ENCODE results near the gene CAP2.
"Not testable (repeated sequence)": the region's sequence is repeated elsewhere in the genome, so short reads cannot be mapped to it uniquely, and the experiment has no call there.

The CAP2 gene

DNA sequence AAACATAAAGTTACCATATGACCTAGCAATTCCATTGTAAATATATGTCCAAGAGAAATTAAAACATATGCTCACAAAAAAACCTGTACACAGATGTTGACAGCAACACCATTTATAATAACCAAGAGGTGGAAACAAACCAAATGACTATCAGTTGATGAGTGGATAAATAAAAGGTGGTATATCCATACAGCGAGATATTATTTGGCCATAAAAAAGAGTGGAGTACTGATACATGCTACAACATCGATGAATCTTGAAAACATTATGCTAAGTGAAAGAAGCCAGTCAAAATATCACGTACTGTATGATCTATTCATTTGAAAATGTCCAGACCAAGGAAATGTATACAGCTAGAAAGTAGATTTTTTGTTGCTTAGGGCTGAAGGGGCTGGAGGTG is 2.9 kb downstream of the CAP2 start:
- DNase-seq (ENCODE audit: low read depth in 2 of 2): no peak

DNA sequence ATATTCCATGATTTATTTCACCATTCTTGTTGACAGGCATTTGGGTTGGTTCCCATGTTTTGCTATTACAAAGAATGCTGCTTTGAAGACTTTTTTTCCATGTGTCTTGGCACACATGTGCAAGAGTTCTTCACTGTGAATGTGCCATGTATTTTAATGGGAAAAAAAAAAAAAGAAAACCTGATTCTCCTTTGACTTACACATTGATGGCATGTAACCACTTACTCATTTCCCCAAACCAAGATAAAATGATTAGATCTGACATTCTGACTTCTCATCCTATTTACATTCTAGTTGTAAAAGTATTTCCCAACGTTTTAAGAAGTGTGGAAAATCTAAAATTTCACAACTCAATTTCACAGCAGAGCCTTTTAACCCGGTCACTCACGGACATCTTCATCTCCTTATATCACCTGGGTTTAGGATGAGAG is 4.4 kb downstream of the CAP2 start:
- no peak for DNase-seq (ENCODE audit: low read depth in 2 of 2)

DNA sequence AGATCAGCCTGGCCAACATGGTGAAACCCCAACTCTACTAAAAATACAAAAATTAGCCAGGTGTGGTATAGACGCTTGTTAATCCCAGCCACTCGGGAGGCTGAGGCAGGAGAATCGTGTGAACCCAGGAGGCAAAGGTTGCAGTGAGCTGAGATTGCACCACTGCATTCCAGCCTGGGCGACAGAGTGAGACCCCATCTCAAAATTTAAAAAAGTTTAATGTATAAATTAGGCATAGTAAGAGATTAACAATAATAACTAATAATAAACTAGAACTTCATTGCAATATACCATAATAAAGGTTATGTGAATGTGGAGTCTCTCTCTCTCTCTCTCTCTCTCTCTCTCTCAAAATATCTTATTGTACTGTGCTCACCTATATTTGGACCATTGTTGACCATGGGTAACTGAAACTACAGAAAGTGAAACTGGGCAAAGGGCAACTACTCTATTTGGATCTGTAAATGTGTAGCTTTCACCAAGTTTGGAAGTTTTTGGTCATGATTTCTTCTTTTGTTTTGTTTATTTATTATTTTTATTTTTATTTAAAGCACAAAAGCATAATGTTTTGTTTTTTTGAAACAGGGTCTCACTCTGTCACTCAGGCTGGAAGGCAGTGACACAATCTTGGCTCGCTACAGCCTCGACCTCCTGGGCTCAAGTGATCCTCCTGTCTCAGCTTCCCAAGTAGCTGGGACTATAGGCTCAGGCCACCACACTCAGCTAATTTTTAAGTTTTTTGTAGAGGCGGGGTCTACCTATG is 12.0 kb downstream of the CAP2 start:
- not testable (repeated sequence) for DNase-seq (ENCODE audit: low read depth in 2 of 2)

DNA sequence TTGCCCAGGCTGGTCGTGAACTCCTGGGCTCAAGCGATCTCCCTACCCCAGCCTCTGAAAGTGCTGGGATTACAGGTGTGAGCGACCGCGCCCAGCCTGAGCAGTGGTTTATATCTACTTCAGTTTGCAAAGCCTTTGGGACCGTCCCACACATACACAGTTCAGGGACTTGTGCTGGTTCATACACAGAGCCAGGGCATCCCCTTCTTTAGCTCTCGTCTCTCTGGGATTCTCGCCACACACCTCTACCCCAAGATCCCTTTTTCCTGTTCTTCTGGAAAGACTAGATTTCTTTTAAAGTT is 12.5 kb downstream of the CAP2 start:
- DNase-seq (ENCODE audit: low read depth in 2 of 2): no peak

DNA sequence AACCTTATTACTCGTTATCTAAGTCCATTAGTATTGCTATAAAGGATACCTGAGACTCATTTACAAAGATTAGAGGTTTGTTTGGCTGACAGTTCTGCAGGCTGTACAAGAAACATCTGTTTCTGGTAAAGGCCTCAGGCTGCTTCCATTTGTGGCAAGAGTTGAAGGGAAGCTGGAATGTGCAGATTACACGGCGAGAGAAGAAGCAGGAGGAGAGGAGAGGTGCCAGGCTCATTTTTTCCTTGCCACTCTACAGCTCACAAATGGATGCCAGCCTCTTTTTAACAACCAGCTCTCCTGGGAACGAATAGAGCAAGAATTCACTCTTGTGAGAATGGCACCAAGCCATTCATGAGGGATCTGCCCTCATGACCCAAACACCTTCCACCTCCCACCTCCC is 14.7 kb downstream of the CAP2 start:
- no peak for DNase-seq (ENCODE audit: low read depth in 2 of 2)

DNA sequence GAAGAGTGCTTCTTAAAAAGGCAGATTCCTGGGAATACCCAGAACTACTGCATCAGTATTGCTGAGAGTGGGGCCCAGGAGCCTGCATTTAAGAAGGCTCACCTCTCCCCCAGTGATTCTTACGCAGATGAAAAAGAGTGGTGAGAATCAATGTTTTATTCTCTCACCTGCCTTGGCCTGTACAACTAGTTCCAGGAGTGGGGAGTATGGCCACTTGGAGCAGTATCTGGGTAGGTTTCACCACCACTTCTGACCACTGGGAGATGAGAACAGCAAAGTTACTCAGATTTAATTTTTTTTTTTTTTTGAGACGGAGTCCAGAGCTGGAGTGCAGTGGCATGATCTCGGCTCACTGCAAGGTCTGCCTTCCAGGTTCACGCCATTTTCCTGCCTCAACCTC is 16.9 kb downstream of the CAP2 start:
- no peak for DNase-seq (ENCODE audit: low read depth in 2 of 2)

DNA sequence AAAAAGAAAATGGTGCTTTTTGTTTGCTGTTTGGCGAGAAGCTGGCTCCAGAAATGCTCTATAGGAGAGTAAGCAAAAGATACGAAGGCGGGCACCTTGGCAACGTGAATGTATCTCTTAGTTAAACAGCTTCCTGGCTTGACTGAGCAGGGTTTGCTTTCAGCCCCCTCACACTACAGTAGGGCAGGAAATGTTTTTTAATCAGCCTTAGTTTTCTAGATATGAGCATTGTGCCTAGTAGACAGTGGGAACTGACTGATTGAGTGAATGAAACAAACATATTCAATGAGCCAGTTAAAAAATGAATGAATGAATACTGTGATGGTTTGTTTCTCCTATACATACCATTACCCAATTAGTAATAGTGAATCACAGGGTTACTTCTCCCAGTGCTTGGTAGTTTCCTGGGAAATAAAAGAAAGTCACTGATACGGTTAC is 19.9 kb downstream of the CAP2 start:
- no peak for DNase-seq (ENCODE audit: low read depth in 2 of 2)

DNA sequence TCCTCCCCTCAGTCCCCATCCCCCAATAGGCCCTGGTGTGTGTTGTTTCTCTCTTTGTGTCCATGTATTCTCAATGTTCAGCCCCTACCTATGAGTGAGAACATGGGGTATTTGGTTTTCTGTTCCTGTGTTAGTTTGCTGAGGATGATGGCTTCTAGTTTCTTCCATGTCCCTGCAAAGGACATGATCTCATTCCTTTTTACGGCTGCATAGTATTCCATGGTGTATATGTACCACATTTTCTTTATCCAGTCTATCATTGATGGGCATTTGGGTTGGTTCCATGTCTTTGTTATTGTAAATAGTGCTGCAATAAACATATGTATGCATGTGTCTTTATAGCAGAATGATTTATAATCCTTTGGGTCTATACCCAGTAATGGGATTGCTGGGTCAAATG is 21.0 kb downstream of the CAP2 start:
- not testable (repeated sequence) for DNase-seq (ENCODE audit: low read depth in 2 of 2)

DNA sequence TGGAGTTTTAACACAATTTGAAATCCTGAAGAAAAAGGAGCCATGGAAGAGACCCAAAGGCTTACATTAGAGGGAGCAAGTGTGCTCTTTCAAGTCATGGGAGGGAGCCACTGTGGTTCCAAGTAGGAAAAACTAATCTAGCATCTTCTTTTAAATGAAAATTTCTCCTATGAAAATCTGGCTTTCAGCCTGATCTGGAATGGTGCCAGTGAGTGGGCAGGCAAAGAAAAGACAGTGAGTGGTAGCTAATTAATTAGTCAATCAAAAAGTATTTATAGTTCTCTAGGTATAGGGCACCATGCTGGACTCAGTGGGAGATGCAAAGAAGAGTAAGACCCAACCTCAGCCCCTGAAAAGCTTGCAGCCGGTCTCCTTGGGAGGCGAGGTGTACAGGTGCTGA is 21.9 kb downstream of the CAP2 start:
- DNase-seq (ENCODE audit: low read depth in 2 of 2): no peak

DNA sequence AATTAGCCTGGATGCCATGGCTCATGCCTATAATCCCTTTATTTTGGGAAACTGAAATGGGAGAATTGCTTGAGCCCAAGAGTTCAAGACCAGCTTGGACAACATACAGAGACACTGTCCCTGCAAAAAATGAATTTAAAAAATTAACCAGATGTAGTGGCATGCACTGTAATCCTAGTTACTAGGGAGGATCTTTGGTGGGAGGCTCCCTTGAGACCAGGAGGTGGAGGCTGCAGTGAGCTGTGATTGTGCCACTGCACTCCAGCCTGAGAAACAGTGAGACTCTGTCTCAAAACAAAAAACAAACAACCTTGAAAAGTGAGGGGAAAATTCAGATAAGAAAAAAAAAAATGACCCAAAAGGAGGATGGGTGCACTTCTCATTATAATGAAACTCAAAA is 23.4 kb downstream of the CAP2 start:
- no peak for DNase-seq (ENCODE audit: low read depth in 2 of 2)

DNA sequence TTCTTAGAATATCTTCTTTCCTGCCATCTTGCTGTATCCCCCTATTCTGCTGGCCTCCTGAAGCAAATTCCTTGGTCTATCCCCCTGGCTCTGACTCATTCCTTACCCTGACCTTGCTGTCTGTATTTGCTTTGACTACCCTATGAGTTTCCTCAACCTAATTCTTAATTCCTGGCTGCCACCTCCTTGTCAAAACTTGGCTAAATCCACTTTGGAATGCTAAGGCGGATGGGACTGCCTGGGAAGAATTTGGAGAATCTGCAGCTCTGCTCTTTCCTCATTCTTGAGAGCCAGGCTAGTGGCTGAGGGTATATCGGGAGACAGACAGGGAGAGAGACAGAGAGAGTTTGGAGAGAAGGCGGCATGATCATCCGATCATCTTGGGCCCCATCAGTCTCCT is 24.4 kb downstream of the CAP2 start:
- DNase-seq (ENCODE audit: low read depth in 2 of 2): no peak

DNA sequence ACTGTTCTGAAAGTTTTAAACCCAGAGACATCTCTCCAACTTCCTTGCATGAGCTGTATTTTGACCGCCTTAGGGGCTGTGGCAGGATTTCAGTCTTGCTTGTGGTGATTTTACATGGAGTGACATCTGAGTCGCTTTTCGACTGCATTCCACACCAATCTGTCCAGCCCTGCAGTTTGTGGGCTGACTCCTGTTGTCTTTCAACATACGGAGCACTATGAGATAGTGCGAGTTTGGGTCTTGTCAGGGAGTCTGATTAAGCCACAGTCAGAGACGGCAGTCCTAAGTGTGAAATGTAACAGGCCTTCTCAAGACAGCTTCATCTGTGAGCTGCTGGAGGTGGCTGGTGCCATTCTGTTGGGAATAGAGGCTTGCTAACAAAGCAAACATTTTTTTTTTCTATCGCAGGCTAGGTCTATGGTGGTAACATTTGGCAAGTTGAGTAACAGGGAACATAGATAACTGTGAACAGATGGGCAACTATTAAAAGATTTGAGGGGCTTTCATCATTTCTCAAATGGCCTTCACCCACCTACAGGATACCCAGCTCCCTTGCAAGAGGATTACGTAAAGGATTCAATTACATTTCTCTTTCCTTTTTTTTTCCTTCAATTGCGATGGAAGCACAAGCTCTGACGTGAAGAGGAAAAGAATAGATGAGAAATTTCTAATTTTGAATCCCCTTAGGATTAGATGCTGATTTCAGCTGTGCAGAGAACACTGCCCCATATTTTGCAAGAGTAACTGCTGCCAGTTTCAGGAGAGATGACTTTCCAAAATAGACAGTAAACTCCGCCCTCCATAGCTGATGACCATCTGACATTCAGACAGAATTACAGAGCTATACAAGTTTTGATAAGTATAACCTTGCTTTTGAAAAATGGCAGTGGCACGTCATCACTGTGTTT is 25.1 kb downstream of the CAP2 start:
- no peak for DNase-seq (ENCODE audit: low read depth in 2 of 2)

DNA sequence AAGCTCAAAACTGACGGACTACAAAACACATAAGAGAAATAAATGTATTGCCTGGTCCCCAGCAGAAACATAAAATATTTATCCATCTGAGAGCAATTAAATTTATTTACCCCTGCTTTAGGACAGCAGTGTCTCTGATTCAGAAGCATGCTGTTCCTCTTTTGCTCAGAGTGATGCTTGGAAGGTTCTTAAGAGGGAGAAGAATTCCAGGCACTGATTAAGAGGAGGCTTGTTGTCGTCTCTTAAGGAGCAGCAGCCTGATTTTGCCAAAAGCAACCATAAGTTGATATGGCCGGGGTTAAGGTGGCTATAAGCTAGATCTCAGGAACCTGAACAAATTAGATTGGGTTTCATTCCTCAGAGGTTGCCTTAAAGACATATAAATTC is 25.8 kb downstream of the CAP2 start:
- no peak for DNase-seq (ENCODE audit: low read depth in 2 of 2)

DNA sequence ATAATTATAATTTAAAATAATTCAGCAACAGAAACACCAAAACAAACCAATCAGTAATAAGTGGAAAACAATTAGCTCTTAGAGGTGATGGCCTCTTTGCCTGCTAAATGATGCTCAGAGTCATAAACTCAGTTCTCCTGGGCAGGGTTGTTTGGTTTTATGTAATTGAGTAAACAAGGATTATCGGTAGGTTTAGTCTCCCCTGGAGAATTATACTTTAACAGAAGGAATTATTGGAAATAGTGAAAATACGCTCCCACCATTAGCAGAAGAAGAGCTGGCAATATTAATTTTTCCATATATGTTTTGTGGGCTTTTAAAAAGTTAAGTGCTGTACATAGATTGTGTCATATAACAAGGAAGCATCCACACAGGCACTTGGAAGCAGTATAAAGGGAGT is 27.0 kb downstream of the CAP2 start:
- no peak for DNase-seq (ENCODE audit: low read depth in 2 of 2)

DNA sequence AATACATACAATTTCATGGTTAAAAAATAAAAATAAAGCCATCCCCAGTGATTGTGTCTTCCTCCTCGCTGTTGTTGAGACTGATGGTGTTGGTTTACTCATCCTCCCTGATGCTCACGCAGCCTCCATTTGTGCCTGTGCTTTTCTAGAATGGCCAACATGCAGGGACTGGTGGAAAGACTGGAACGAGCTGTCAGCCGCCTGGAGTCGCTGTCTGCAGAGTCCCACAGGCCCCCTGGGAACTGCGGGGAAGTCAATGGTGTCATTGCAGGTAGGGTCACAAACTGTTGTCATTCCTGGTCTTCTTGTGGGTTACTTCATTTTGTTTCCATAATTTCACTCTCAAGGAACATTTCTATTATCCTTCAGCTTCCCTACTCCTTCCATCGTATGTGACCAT is 28.0 kb downstream of the CAP2 start:
- DNase-seq (ENCODE audit: low read depth in 2 of 2): no peak

DNA sequence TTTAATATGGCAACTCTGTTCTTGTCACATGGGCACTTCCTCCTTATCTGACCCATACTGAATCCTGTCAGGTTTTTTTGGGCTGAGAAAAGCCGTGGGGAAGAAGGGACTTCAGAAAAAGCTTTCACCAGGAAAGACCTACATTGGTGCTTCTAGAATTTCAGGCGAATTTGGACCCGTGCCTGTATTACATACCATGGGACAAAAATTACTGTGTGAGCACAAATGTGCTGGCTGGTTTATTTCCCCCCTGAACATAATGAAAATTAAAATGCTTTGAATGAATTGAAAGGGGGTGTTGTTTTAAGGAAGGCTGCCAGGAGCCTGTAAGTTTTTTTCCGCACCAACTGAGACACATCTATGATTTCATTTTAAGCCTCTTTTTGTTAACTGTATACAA is 29.6 kb downstream of the CAP2 start:
- DNase-seq (ENCODE audit: low read depth in 2 of 2): no peak

DNA sequence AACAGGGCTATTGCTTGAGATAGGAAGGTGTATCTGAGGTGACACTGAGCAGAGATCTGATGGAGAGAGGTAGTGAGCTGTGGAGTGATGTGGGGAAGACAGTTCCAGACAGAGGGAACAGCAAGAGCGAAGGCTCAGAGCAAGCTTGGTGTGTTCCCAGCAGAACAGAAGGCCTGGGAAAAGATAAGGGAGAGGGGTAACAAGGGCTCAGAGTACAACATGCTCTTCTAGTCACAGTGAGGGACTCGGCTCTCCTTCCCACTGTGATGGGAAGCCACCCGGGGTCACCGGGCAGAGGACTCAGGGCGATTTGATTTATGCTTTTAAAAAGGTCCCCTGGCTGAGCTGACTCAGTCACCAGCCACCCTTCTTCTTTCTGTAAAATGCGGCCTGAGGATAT is 33.7 kb downstream of the CAP2 start:
- no peak for DNase-seq (ENCODE audit: low read depth in 2 of 2)

DNA sequence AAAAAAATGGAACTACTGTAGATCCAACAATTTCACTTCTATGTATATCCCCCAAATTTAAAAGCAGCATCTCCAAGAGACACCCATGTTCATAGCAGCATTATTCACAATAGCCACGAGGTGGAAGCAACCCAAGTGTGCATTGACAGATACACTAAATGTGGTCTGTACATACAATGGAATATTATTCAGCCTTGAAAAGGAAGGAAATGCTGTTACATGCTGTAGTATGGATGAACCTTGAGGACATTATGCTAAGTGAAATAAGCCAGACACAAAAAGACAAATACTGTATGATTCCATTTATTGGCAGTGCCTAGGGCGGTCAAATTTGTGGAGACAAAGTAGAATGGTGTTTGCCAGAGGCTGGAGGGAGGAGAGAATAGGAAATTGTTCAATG is 34.2 kb downstream of the CAP2 start:
- no peak for DNase-seq (ENCODE audit: low read depth in 2 of 2)

DNA sequence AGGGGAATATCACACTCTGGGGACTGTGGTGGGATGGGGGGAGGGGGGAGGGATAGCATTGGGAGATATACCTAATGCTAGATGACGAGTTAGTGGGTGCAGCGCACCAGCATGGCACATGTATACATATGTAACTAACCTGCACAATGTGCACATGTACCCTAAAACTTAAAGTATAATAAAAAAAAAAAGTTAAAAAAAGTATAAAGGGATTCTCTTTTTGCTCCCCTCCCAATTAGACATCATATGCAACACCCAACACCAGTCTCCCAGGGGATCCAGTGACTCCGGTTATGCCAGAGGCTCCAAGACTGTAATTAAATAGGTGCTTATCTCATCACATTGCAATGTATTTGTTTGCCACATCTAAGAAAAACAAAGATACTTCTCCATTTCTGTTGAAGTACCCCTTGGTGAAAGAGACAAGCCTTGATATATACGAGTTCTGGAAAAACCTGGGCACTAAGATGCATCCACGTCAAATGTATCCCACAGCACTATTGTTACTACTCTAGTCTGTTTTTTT is 35.3 kb downstream of the CAP2 start:
- DNase-seq (ENCODE audit: low read depth in 2 of 2): not testable (repeated sequence)

DNA sequence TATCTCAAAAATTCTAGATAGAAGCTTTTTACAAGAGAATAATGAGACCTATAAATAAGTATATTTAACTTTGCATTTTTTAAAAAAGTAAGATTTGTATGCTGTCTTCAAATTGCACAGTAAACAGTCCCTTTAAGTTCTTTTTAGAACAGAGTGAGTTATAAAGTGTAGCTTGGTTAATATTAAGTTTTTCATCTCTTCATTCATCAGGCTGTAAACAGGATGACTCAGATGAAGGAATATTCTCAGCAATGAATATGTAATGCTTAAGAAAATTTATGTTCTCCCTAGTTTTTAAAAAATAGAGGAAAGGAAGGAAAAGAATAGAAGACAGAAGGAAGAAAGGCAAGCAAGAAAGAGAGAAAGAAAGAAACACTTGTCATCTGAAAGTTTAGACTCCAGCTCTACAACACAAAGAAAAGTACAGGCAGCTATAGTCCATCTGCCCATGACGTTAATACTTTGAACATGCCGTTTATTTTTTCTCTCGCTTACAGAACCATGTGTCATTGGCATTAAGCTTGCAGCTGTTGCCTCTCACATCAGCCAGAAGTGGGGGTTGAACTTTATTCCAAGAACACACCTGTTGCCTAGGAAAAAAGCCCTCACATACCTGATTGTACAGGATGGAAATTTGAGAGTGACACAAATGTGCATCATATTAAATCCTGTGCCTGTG is 36.1 kb downstream of the CAP2 start:
- no peak for DNase-seq (ENCODE audit: low read depth in 2 of 2)

DNA sequence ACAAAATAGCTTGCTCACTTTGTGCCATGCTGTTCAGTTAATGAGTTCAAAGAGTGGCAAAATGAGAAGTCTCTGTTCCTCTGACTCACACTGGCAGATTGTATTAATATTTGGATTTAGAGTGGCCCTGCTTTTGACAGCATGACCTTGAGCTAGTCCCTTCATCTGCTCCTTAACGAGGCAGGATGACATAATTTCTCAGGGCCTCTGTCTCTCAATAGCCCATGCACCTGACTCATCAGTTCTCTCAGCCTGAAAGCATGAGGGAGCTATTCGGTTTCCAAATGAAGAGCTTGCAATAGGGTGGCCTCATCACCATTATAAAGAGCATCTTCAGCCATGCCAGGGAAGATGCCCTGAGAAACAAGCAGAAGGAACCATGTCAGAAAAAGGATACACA is 38.2 kb downstream of the CAP2 start:
- no peak for DNase-seq (ENCODE audit: low read depth in 2 of 2)

DNA sequence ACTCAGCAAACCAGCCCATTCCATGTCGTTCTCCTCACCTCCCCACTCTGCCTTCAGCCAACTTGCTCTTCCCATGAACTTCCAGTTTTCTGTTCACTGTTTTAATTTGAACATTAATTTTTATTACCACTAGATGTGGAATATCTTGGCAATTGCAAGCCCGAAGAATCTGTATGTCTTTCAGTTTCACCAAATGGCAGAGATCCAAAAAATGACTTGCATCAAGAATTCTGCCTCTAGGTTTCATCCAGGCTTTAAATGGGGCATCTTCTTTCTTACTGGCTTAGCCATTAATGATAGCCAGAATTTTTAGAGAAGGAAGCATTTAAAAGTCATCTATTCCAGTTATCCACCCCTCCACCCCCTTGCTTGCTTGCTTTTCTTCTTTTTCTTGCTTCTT is 39.0 kb downstream of the CAP2 start:
- no peak for DNase-seq (ENCODE audit: low read depth in 2 of 2)
